Activated CD4-positive, alpha-beta T cell treated with anti-CD3 and anti-CD28 coated beads, Interleukin-2, amount 10 ng/mL, durations not matched to agents 24 days and 14 days (primary cell): ENCODE data around the gene CLPTM1L. TPM values are rescaled to one million over a fixed set of nuclear protein-coding genes. Genes with fewer than 3 reads are reported as not detected.

ENCODE experiments used
- DNase-seq: peaks from one replicate; pipeline ENCODE4 v3.0.0; 2022
- H3K27ac Mint-ChIP-seq: one replicate; pipeline ENCODE4 v1.8.0; 2022; ENCODE audit warnings: mild to moderate bottlenecking, mixed read lengths
- H3K27me3 Mint-ChIP-seq: one replicate; pipeline ENCODE4 v1.8.0; 2022; ENCODE audit warnings: mixed read lengths
- H3K36me3 Mint-ChIP-seq: one replicate; pipeline ENCODE4 v1.8.0; 2022; ENCODE audit warnings: low read depth, mild to moderate bottlenecking, mixed read lengths
- H3K4me1 Mint-ChIP-seq: one replicate; pipeline ENCODE4 v1.8.0; 2021; ENCODE audit warnings: mixed read lengths
- H3K4me3 Mint-ChIP-seq: one replicate; pipeline ENCODE4 v1.8.0; 2022; ENCODE audit warnings: mild to moderate bottlenecking, moderate library complexity, mixed read lengths
- H3K9me3 Mint-ChIP-seq: one replicate; pipeline ENCODE4 v1.8.0; 2021; ENCODE audit warnings: mixed read lengths
- intact Hi-C: fragments of 100-400 bp; cut with micrococcal nuclease; formaldehyde crosslinking; loops from one replicate; pipeline ENCODE4 v1.15.1; 2023
- total RNA-seq: library from RNA; stranded (reverse); gene quantifications from 2 replicates; pipeline ENCODE4 v1.2.3, GENCODE V29; 2022

CLPTM1L gene, protein sequence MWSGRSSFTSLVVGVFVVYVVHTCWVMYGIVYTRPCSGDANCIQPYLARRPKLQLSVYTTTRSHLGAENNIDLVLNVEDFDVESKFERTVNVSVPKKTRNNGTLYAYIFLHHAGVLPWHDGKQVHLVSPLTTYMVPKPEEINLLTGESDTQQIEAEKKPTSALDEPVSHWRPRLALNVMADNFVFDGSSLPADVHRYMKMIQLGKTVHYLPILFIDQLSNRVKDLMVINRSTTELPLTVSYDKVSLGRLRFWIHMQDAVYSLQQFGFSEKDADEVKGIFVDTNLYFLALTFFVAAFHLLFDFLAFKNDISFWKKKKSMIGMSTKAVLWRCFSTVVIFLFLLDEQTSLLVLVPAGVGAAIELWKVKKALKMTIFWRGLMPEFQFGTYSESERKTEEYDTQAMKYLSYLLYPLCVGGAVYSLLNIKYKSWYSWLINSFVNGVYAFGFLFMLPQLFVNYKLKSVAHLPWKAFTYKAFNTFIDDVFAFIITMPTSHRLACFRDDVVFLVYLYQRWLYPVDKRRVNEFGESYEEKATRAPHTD
- 113 and 114 TPM in 2 replicates for total RNA-seq

DNA sequence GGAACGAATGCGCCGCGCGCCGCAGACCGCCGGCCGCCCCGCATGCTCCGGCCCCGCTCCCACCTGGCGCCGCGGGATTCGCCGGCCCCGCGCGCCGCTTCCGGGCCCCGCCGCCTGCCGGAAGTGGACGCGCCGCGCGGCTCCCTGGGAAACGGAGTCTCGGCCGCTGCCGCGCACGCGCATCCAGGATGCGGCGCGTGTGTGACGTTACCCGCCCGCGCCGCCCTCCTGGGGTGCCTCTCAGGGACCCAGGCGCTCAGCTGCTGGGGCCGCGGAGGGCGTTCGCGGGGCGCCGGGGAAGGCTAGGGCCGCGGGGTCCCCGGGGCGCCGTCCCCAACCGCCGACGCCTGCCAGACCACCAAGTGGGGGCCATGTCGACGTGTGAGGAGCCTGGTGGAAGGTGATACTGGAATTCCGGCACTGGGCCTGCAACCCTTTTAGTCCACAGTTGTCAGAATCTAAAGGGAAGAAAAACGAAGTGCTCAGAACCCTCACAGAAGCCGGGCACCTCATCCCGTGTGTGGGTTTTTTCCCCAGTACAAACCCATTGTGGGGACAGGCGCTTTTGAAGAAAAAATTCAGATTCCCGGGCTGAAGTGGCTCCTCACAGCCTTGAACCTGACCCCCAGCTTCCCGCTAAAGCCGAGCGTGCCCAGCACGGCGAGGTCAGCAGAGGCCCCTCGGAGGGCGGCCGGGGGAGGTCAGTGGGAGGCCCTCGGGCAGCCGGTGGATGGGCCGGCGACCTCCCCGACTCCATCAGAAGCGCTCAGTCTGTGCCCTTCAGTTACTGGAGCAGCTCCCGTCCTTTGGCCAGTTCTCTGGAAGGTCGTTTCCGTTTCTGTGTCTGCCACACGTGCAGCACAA lies at the start of gene CLPTM1L:
Gene CLPTM1L (minus strand): TSS at position 125 of the 864 bp plus-strand sequence. CDS start 258 bp downstream, outside the sequence.
- Mint-ChIP-seq H3K4me1 (peaks cover 22% of the 10 kb centered on the region), H3K27ac (peak within 1 kb of the TSS; percentile 93), H3K9me3 (no peaks in the 10 kb centered on the region), H3K36me3 (peaks cover 25% of the 10 kb centered on the region), H3K4me3 (peak within 1 kb of the TSS; percentile 92), H3K27me3 (no peaks in the 10 kb centered on the region)
- intact Hi-C loops = loop anchor here (2.0 to 10.0 kb wide), 5 partner anchors 28 to 454 kb away; partner anchors contain the start of genes LPCAT1 and MRPL36
- DNase-seq = peak; percentile 97

DNA sequence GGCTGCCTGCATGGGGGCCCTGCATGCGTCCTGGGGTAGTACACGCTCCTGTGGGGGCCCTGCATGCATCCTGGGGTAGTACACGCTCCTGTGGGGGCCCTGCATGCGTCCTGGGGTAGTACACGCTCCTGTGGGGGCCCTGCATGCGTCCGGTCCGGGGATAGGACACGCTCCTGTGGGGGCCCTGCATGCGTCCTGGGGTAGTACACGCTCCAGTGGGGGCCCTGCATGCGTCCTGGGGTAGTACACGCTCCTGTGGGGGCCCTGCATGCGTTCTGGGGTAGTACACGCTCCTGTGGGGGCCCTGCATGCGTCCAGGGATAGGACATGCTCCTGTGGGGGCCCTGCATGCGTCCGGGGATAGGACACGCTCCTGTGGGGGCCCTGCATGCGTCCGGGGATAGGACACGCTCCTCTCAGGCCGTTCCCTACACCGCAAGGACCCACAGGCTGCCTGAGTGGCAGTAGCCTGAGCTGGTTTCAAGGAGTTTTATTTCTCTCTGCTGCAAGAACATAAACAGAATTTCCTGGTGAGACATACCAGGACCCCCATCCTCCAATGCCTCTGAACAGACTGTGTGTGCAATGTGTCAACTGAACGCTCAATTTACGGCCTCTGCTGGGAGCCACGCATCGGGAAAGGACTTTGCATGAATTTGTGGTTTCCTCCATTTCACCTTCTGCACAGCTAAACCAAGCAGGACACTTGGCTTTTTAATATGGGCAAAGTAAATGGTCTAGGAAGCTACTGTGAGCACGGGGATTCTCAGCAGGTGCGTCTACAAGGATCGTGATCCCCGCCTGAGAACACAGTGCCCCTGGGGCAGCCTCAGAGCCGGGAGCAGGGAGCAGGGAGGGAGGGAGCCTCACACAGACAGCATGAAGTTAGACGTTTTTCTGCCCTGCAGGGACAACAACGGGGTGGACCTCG lies 48.9 kb upstream of the CLPTM1L start:
- Mint-ChIP-seq H3K4me3 (no peak overlapping the region), H3K27me3 (peaks cover 9% of the 10 kb centered on the region), H3K4me1 (no peaks in the 10 kb centered on the region), H3K36me3 (no peaks in the 10 kb centered on the region), H3K27ac (no peak overlapping the region), H3K9me3 (no peaks in the 10 kb centered on the region)
- DNase-seq = no peak
- intact Hi-C loops = no loop called here

DNA sequence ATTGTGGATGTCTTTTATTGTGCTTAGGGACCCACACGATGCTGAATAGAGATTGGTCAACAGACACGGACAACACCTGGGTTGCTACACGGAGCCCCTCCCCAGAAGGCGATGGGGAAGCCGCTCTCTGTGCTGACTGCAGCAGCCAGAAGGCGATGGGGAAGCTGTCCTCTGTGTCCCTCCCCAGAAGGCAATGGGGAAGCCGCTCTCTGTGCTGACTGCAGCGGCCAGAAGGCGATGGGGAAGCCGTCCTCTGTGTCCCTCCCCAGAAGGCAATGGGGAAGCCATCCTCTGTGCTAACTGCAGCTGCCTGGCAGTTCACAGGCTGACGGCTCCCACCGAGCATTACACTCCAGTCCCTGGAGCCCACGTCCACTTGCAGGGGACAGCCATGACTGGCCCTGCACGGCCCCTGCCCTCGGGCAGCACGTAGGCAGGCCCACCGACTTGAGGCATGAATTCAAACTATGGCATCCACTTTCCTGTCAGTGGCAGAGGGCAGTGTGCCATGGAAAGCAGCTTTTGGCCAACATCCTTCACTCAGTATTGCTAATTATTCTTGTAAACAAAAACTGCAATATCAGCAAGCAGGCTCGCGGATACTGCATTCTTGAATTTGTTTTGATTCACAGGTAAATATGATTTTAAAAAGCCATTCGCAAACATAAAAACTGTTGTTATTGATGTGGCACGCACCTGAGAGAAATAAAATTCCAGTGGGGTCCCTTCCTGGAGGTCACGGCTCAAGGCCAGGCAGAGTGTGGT lies 48.1 kb upstream of the CLPTM1L start:
- DNase-seq = no peak
- Mint-ChIP-seq H3K4me1 (no peaks in the 10 kb centered on the region), H3K27ac (no peak overlapping the region), H3K27me3 (peaks cover 18% of the 10 kb centered on the region), H3K4me3 (no peak overlapping the region), H3K9me3 (peaks cover 5% of the 10 kb centered on the region), H3K36me3 (no peaks in the 10 kb centered on the region)
- intact Hi-C loops = no loop called here

DNA sequence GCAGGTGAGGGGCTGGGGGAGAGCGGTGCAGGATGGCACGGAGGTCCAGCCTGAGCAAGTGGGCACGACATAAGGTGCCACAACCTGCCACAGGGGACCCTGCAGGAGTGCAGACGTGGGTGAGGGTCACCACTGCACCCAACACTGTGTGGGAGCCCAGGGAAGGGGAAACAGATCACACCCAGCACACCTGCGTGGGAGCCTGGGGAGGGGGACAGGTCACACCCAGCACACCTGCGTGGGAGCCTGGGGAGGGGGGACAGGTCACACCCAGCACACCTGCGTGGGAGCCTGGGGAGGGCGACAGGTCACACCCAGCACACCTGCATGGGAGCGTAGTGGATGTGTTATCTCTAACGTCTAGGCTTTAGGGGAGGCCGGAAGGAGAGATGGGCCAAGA lies 47.4 kb upstream of the CLPTM1L start:
- DNase-seq = no peak
- H3K36me3 Mint-ChIP-seq = no peaks in the 10 kb centered on the region
- H3K4me3 Mint-ChIP-seq = no peak overlapping the region
- H3K27me3 Mint-ChIP-seq = peaks cover 15% of the 10 kb centered on the region
- intact Hi-C loops = no loop called here
- no peaks in the 10 kb centered on the region for H3K4me1 Mint-ChIP-seq
- H3K27ac Mint-ChIP-seq = no peak overlapping the region
- H3K9me3 Mint-ChIP-seq = peaks cover 5% of the 10 kb centered on the region

DNA sequence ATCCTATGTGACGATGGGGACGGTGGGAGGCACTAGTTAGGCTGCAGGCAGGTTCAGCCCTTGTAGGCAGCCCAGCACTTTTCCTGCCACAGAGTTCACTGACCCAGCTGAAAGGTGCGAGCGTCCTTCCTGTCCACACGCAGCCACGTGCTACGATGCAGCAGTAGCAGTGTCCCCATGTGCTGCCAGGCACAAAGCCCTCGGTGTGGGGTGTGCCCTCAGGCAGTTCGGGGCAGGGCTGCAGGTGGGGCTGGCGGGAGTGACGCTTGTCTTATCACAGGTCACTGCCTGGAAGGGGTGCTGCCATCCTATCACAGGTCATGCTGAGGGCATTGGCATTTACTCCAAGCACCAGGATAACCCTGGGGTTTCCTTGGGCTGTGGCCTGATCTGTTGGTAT lies 46.8 kb upstream of the CLPTM1L start:
- Mint-ChIP-seq H3K27ac (no peak overlapping the region), H3K4me1 (peaks cover 5% of the 10 kb centered on the region), H3K9me3 (peaks cover 5% of the 10 kb centered on the region), H3K4me3 (no peak overlapping the region), H3K36me3 (no peaks in the 10 kb centered on the region), H3K27me3 (peaks cover 20% of the 10 kb centered on the region)
- intact Hi-C loops = no loop called here
- no peak for DNase-seq

DNA sequence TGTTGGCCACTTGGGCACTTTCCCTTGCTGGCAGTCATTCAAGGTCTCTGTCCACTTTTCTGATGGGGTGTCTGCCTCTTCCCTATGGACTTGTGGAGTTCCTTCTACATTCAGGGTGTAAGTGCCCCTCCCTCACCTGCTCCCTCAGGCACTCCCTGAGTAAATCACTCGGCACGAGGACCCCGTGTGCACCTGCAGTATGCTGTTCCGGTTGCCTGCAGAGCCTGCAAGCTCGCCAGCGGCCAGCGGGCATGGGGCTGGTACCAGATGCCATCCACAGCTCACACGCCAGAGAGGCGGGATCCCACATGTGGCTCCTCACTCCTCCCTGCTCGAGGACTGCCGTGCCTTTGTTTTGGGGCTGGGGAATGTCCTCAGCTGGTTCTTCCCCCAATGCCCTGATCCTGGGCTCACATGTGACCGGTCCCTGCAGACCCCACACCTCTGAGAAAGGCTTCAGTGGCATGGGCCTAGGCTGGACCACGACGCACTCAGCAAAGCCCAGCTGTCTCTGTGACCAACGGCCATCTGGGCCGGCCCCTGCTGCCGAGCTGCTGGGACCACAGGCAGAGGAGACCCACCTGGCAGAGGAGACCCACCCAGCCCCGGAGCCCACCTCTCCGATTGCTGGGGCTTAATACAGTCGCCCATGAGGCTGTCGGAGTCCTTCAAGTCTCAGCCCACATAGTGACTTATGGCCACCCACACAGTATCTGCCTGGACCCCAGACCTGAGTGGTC lies 46.1 kb upstream of the CLPTM1L start:
- peaks cover 21% of the 10 kb centered on the region for H3K27me3 Mint-ChIP-seq
- no peak overlapping the region for H3K27ac Mint-ChIP-seq
- H3K9me3 Mint-ChIP-seq = peaks cover 5% of the 10 kb centered on the region
- H3K4me1 Mint-ChIP-seq = peaks cover 7% of the 10 kb centered on the region
- intact Hi-C loops = no loop called here
- H3K36me3 Mint-ChIP-seq = no peaks in the 10 kb centered on the region
- no peak for DNase-seq
- no peak overlapping the region for H3K4me3 Mint-ChIP-seq

DNA sequence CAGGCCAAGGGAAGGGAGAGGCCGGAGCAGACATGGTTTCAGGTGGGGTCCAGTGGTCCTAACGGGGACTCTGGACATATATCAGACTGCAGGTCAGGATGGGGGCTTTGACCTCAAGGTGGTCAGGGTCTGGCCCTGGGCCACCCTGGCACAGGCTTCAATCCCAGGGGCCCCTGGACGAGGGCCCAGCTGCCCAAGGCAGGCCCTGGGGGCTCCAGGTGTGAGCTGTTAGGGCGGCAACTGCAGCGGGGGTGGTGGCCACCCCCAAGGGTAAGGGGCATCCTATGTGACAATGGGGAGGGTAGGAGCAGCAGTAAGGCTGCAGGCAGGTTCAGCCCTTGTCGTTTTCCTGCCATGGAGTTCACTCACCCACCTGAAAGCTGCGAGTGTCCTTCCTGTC lies 45.4 kb upstream of the CLPTM1L start:
- Mint-ChIP-seq H3K9me3 (peaks cover 5% of the 10 kb centered on the region), H3K4me3 (no peak overlapping the region), H3K27me3 (peaks cover 21% of the 10 kb centered on the region), H3K4me1 (peaks cover 10% of the 10 kb centered on the region), H3K36me3 (no peaks in the 10 kb centered on the region), H3K27ac (no peak overlapping the region)
- DNase-seq = no peak
- intact Hi-C loops = no loop called here

DNA sequence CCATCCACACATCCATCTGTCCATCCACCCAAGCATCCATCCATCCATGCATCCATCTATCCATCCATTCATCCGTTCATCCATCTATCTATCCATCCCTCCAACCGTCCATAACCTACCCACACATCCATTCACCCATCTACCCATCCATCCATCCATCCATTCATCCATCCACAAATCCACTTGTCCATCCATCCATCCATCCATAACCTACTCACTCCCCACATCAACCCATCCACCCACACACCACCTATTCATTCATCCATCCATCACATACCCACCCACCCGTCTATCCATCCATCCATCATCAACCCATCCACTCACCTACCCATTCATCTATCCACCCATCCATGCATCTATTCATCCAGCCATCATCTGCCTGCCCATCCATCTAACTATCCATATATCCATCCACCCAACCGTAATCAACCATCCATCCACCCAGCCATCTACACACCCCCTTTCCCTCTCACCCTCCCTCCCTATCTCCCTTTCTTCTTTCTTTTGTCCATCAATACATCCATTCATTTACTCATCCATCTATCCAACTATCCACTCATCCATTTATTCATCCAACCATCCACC lies 43.6 kb upstream of the CLPTM1L start:
- H3K9me3 Mint-ChIP-seq = peaks cover 5% of the 10 kb centered on the region
- no peak for DNase-seq
- H3K27me3 Mint-ChIP-seq = peaks cover 21% of the 10 kb centered on the region
- intact Hi-C loops = loop anchor here (5.0 kb wide), 1 partner anchor 134 kb away; the partner anchor contains the start of gene LPCAT1
- H3K27ac Mint-ChIP-seq = no peak overlapping the region
- H3K4me1 Mint-ChIP-seq = peaks cover 12% of the 10 kb centered on the region
- H3K4me3 Mint-ChIP-seq = peak overlapping the region; percentile 5
- H3K36me3 Mint-ChIP-seq = no peaks in the 10 kb centered on the region

DNA sequence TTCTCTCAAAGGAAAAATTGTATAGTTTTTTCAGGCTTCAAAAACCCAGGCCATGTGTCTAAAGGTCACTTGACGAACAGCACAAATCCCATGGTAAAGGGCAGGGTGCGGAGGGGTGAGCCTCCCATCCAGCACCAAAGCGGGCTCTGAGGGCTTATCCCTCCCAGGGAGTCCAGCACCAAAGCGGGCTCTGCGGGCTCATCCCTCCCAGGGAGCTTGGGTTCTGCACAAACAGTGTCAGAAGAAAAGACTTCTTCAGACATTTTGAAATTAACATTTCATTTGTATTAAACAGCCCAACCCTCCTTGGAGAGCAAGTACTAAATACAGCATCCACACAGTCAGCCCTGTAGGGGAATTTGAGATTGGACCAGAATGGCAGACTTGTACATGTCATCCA lies 43.0 kb upstream of the CLPTM1L start:
- no peak for DNase-seq
- H3K4me1 Mint-ChIP-seq = peaks cover 12% of the 10 kb centered on the region
- peaks cover 21% of the 10 kb centered on the region for H3K27me3 Mint-ChIP-seq
- intact Hi-C loops = loop anchor here (2.0 to 5.0 kb wide), 2 partner anchors 134 to 149 kb away; partner anchors contain the start of gene LPCAT1
- H3K36me3 Mint-ChIP-seq = no peaks in the 10 kb centered on the region
- no peak overlapping the region for H3K27ac Mint-ChIP-seq
- peaks cover 5% of the 10 kb centered on the region for H3K9me3 Mint-ChIP-seq
- H3K4me3 Mint-ChIP-seq = no peak overlapping the region

DNA sequence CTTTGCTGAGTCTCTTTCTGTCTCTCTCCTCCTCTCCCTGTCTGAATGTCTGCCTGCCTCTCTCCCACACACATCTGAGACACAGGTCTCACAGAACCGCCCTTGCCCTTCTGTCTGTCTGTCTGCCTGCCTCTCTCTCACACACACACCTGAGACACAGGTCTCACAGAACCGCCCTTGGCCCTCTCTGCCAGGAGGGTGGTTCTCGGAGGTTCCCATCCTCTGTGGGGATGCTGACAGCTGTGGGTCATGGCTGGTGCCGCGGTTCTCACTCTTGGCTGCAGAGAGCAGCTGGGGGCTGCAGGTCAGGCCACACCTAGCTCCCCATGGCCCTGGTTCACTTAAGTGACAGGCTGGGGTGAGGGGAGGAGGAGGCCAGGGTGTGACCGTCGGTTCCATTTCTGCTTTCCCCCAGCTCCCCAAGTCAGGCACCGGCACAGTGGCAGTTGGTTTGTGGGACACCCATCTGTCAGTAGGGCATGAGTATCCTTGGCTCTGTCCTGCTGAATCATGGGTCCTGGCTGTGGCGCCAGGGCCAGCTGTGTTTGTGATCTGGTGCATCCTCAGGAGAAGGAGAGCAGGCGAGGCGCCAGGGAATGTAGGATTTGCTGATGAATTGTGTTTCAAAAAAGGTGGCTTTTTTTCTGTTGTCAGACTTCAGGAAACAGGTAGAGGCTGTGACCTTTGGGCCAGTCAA lies 42.3 kb upstream of the CLPTM1L start:
- peak overlapping the region; percentile 97 for H3K4me3 Mint-ChIP-seq
- H3K27me3 Mint-ChIP-seq = peaks cover 21% of the 10 kb centered on the region
- H3K4me1 Mint-ChIP-seq = peaks cover 12% of the 10 kb centered on the region
- no peak for DNase-seq
- no peaks in the 10 kb centered on the region for H3K36me3 Mint-ChIP-seq
- H3K27ac Mint-ChIP-seq = peak overlapping the region; percentile 97
- intact Hi-C loops = loop anchor here (2.0 to 5.0 kb wide), 2 partner anchors 135 to 150 kb away; partner anchors contain the start of gene LPCAT1
- peaks cover 5% of the 10 kb centered on the region for H3K9me3 Mint-ChIP-seq

DNA sequence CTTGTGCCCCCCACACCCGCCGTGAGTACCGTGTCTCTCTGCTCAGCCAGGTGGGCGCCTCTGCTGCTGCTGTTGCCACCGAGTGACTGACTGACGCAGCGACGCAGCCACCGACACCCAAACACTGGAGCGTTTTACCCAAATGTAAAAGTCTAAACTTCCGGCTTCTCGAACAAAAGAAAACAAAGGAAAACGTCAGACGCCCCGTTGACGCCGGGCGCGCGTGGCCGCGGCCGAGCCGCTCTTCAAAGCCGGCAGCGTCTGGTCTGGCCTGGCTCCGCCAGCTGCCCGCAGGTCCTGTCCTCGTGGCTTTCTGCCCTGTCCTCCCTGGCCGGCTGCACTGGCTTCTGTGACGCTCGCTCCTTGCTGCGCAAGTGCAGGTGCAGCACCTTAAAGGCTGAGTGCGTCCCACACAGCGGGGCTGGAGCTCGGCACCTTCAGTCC lies 41.4 kb upstream of the CLPTM1L start:
- peak; percentile 92 for DNase-seq
- H3K4me3 Mint-ChIP-seq = peak overlapping the region; percentile 97
- H3K4me1 Mint-ChIP-seq = peaks cover 14% of the 10 kb centered on the region
- peaks cover 21% of the 10 kb centered on the region for H3K27me3 Mint-ChIP-seq
- H3K27ac Mint-ChIP-seq = peak overlapping the region; percentile 97
- H3K9me3 Mint-ChIP-seq = peaks cover 5% of the 10 kb centered on the region
- no peaks in the 10 kb centered on the region for H3K36me3 Mint-ChIP-seq
- intact Hi-C loops = loop anchor here (2.0 to 5.0 kb wide), 2 partner anchors 136 to 151 kb away; partner anchors contain the start of gene LPCAT1
